Large intestine (tissue), 3 donors: ENCODE measurements around the gene CACNA1B. TPM values are rescaled to one million over a fixed set of nuclear protein-coding genes. Genes with fewer than 3 reads are reported as not detected.

ENCODE experiments used
- DNase-seq, 2 donors: peaks; one replicate each; pipeline versions ENCODE4 v3.0.0 to v3.0.0-alpha.2; 2013
- H3K27ac ChIP-seq: one replicate; pipeline ENCODE4 v1.5.1; 2013; ENCODE audit warnings: low read length
- H3K27me3 ChIP-seq: 2 replicates; pipeline ENCODE4 v1.6.1; 2013; ENCODE audit warnings: low read length; ENCODE audit not compliant: control insufficient read depth, insufficient read depth
- H3K36me3 ChIP-seq: 2 replicates; pipeline ENCODE4 v1.6.1; 2013; ENCODE audit warnings: low read length; ENCODE audit not compliant: control insufficient read depth, insufficient read depth
- H3K4me1 ChIP-seq: one replicate; pipeline ENCODE4 v1.6.1; 2013; ENCODE audit warnings: low read length; ENCODE audit not compliant: control insufficient read depth, insufficient read depth
- H3K4me3 ChIP-seq: one replicate; pipeline ENCODE4 v1.5.1; 2013; ENCODE audit warnings: low read length
- H3K9me3 ChIP-seq: one replicate; pipeline ENCODE4 v1.6.1; 2013; ENCODE audit warnings: mild to moderate bottlenecking, low read depth, low read length, moderate library complexity; ENCODE audit not compliant: control insufficient read depth
- WGBS: methylation state at CpG from one replicate; pipeline ENCODE4 v1.1.5; 2013; ENCODE audit warnings: low lambda C conversion rate; ENCODE audit not compliant: insufficient coverage; 5-methylcytosine and 5-hydroxymethylcytosine counted together
- polyA plus RNA-seq: library from polyadenylated mRNA; unstranded; fragments of 120-200 nt; gene quantifications from one replicate; pipeline ENCODE4 v1.2.1, GENCODE V29; 2013

CACNA1B gene
- polyA plus RNA-seq, 1 donor: 1.8 TPM

DNA sequence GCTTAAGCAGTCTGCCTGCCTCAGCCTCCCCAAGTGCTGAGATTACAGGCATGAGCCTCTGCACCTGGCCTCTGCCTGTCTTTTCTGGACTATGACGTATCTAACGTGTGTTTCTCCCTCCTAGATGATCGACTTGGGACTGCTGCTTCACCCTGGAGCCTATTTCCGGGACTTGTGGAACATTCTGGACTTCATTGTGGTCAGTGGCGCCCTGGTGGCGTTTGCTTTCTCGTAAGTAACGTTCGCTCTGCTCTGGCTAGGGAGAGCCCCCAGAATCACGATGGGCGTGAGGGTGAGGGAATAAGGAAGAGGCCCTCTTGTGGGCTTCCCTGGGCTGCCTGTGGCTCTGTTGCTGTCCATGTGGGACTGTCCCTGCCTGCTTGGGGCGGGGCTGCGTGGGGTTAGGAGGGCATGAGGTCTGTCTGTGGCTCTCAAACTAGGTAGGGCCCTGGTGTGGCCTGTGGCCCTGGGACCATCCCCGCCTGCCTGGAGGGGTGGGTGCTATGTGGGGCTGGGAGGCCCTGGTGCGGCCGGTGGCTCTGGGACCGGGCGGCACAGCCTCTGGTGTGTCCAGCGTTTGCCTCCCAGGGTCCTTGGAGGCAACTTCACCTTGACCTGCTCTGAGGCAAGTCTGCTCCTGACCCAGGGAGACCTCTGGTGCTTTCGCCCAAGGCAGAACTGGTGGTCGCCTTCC lies 171.7 kb downstream of the CACNA1B start:
- no peaks in the 10 kb centered on the region for H3K9me3 ChIP-seq
- no peak for DNase-seq
- no CpG with 5 or more reads among the region's 21 CpGs for WGBS
- H3K27ac ChIP-seq: no peak overlapping the region
- no peaks in the 10 kb centered on the region for H3K27me3 ChIP-seq
- no peaks in the 10 kb centered on the region for H3K4me1 ChIP-seq
- H3K36me3 ChIP-seq: no peaks in the 10 kb centered on the region
- no peak overlapping the region for H3K4me3 ChIP-seq

DNA sequence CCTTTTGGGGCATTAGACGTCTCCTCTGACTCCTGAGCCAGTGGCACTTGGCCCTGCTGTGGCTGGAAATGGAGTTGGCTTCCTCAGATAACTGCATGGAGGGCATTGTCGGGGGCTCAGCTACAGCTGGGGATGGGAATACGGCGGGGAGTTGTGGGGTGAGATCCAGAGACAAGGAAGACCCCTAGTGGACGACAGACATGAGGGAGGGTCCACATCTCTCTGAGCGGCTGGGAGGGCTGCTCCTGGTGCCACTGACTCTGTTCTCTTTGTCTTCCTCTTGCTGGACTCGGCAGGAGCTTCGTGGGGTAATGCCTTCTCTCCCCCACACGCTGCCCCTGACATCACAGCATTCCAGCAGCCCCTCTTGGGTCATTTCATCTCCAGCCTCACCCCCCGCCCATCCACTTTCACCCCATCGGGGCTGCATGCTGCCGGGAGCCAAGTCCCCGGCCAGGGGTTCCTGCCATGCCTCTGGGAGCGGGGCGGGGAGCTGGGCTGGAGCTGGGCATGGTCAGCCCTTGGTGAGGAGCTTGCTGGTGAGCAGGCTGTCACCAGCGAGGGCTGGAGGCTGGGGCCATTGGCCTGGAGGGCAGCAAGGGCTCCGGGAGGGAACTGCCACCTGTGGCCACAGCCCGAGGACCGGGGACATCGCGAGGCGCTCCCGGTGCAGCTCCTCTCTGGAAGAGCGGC lies 172.3 kb downstream of the CACNA1B start:
- no peaks in the 10 kb centered on the region for H3K27me3 ChIP-seq
- DNase-seq: no peak

DNA sequence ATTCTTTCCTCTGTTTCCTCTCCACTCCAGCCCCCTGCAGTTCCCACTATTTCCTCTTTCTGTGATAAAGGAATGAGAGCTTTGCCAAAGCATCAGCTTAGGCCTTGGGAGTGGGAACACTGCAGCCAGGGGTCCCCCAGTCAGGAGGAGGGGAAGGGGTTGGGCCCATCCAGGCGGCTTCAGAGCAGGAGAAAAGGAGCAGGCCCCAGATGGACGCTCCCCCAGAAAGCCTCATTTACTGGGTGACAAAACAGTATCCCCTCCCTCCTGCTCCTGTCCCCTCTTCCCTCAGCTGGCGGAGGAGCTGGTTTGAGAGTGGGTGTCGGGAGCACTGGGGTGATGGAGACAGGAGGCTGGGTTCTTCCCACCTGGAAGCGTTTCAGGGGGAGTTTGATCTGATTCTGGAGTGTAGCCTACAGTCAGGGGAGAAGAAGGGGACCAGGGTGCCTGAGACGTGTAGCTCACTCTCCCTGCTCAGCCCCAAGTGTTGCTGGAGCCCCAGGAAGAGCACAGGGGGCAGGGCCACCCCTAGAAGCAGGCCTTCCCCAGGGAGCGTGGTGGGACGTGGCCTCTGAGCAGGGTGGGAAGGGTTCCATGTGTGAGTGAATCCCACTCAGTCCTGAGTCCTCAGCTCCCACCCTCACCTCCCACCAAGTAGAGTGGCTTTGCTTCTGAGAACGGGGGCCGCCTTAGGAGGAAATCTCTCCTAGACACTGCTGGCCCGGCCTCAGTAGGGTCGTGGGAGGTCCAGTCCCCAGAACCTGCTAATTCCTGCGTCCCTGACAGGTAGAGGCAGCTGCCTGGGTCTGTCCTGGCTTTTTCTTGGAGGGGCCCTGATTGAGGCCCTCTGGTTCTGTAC lies 173.1 kb downstream of the CACNA1B start:
- H3K4me3 ChIP-seq: no peak overlapping the region
- no peak for DNase-seq
- no peaks in the 10 kb centered on the region for H3K9me3 ChIP-seq
- H3K4me1 ChIP-seq: no peaks in the 10 kb centered on the region
- no peaks in the 10 kb centered on the region for H3K36me3 ChIP-seq
- H3K27ac ChIP-seq: no peak overlapping the region
- H3K27me3 ChIP-seq: no peaks in the 10 kb centered on the region
- WGBS: no CpG with 5 or more reads among the region's 13 CpGs

More for the DNA sequence above, 172.3 kb downstream of the CACNA1B start:
- Histone ChIP-seq H3K36me3 (no peaks in the 10 kb centered on the region), H3K27ac (no peak overlapping the region), H3K4me1 (no peaks in the 10 kb centered on the region), H3K4me3 (no peak overlapping the region), H3K9me3 (no peaks in the 10 kb centered on the region)
- WGBS: no CpG with 5 or more reads among the region's 24 CpGs

DNA sequence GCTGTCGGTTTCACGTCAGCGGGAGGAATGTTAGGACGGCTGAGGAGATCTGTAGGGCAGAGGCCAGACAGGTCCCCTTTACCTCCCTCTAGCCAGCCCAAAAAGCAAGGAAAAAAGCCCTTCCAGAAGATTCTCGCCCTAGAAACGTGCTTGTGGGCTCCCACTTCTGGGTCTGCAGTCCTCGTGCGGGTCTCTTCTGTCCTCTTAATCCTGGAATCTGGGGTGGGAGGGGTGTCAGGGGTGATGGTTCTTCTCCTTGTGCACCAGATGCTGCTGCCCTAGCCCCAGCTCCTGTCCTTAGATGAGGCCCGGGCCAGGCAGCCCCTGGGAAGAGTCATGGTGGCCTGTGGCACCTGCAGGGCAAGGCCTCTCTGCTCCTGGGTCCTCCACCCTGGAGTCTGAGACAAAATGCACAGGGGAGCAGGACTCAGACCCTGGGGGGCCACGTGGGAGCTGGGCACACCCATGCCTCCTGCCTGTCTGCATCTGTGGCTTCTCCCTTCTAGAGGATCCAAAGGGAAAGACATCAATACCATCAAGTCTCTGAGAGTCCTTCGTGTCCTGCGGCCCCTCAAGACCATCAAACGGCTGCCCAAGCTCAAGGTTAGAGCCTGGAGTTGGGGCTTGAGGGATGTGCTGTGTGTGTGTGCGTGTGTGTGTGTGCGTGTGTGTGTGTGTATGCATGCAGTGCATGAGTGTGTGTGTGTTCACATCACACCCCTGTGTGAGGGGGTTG lies 174.2 kb downstream of the CACNA1B start:
- Histone ChIP-seq H3K4me3 (no peak overlapping the region), H3K27me3 (no peaks in the 10 kb centered on the region), H3K4me1 (no peaks in the 10 kb centered on the region), H3K27ac (no peak overlapping the region), H3K9me3 (no peaks in the 10 kb centered on the region), H3K36me3 (no peaks in the 10 kb centered on the region)
- DNase-seq: no peak
- no CpG with 5 or more reads among the region's 15 CpGs for WGBS

DNA sequence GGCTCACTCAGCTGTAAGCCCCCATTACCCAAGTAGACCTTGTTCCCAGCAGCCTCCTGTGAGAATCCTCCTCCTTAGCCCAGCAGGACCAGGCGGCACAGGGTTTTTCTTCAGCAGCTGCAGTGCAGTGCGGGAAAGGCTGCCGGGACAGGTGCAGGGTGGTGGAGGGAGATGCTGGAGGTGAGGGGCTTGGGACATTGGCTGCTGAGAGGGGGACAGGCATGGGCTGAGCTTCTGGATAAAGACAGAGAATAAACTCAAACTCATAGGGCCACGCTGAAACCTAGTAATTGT lies 174.7 kb downstream of the CACNA1B start:
- WGBS: no CpG with 5 or more reads among the region's 4 CpGs
- Histone ChIP-seq H3K4me3 (no peak overlapping the region), H3K27me3 (no peaks in the 10 kb centered on the region), H3K4me1 (no peaks in the 10 kb centered on the region), H3K36me3 (no peaks in the 10 kb centered on the region), H3K9me3 (no peaks in the 10 kb centered on the region), H3K27ac (no peak overlapping the region)
- DNase-seq: no peak

DNA sequence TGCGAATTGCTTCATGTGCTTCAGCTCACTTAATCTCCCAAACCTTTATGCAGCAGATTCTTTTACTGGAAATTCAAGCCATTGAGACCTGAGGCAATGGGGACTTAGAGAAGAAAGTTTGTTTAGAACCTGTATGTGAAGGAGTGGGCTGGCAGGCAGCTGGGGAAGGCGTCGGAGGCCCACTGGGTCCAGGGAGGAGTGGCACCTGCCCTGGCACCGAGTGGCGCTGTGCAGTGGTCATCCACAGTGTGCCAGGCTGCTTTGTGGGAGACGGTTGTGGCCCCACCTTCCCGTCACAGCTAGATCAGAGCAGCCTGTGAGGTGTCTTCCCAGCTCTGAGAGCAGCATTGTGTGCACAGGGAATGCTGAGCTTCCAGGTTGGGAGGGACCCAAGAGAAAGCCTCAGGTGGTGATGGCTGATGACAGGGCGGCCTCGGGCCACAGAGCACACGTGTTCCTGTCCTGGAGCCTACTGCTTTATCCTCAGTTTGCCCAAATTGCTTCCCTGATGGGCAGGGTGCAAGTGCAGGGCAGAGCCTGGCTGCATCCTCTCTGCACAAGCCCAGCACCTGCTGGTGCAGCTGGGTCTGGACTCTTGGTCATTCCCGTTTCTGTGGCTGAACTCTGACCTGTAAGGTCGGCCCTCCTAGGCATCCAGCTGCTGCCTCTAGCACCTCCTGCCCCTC lies 175.2 kb downstream of the CACNA1B start:
- no CpG with 5 or more reads among the region's 12 CpGs for WGBS

DNA sequence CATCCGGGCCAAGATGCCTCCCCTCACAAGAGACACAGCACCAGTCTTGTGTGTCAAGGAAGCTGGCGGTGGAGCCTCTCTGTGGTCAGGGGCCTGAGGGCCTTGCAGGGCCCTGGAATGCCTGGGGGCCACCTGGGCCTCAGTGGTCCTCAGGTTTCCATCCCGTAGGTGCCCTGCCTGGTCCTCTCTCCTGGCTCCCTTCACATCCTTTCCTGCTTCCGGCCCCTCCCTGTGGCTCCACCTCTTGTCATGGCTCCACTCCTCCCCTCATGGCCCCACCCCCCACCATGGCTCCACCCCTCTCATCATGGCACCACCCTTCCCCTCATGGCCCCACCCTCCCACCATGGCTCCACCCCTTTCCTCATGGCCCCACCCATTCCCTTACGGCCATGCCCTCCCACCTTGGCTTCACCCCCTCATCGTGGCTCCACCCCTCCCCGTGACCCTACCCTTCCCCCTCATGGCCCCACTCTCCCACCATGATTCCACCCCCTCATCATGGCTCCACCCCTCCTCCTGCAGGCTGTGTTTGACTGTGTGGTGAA lies 175.8 kb downstream of the CACNA1B start:
- DNase-seq: no peak
- Histone ChIP-seq H3K27me3 (no peaks in the 10 kb centered on the region), H3K27ac (no peak overlapping the region), H3K4me1 (no peaks in the 10 kb centered on the region), H3K9me3 (no peaks in the 10 kb centered on the region), H3K4me3 (no peak overlapping the region), H3K36me3 (no peaks in the 10 kb centered on the region)
- WGBS: no CpG with 5 or more reads among the region's 7 CpGs

More for the DNA sequence above, 175.2 kb downstream of the CACNA1B start:
- Histone ChIP-seq H3K36me3 (no peaks in the 10 kb centered on the region), H3K4me3 (no peak overlapping the region), H3K4me1 (no peaks in the 10 kb centered on the region), H3K27me3 (no peaks in the 10 kb centered on the region), H3K9me3 (no peaks in the 10 kb centered on the region), H3K27ac (no peak overlapping the region)
- DNase-seq: no peak

DNA sequence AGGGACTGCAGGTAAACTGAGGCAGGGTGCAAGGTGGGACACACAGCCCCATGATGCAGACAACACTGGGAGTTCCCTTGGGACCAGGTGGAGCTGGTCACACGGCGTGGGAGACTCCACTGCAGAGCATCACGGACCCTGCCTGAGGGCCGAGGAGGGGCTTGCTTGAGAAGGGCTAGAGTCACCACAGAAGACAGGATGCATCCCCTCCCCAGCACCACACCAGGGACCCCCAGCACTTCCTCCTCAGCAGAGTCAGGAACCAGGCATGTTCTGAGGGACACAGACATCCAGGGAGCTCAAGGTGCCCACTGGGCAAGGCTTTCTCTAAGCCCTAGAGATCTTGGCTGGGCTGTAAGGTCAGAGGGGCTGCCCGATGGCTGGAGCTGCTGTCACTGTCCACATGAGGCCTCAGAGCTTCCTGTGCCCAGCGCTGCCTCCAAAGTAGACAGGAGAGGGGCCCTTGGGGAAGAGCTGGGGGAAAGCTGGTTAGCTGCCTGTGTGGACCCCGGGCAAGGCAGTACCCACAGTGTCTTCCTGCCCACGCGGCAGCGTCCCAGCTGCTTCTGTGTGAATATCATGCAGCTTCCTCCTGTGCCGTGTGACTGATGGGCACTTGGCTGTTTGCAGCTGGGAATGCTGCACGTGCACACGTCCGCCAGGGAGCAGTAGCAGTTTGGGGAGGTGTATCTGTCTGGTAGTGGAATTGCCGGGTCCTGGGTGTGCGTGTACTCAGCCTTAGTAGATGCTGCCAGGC lies 176.6 kb downstream of the CACNA1B start:
- no peaks in the 10 kb centered on the region for H3K4me1 ChIP-seq
- no peak overlapping the region for H3K4me3 ChIP-seq
- DNase-seq: no peak
- H3K27me3 ChIP-seq: no peaks in the 10 kb centered on the region
- no peak overlapping the region for H3K27ac ChIP-seq
- no peaks in the 10 kb centered on the region for H3K36me3 ChIP-seq
- no peaks in the 10 kb centered on the region for H3K9me3 ChIP-seq
- no CpG with 5 or more reads among the region's 16 CpGs for WGBS

DNA sequence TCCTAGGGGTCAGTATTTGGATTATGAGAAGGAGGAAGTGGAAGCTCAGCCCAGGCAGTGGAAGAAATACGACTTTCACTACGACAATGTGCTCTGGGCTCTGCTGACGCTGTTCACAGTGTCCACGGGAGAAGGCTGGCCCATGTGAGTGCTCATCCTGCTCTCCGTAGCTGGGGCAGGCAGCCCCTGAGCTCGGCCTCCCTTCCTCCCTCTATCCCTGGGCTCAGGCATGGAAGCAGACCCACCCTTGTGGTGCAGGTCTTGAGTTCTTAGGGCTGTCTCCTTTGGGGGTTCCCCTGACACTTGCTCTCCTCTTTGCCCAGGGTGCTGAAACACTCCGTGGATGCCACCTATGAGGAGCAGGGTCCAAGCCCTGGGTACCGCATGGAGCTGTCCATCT lies 180.1 kb downstream of the CACNA1B start:
- Histone ChIP-seq H3K9me3 (no peaks in the 10 kb centered on the region), H3K4me1 (no peaks in the 10 kb centered on the region), H3K27me3 (no peaks in the 10 kb centered on the region), H3K36me3 (no peaks in the 10 kb centered on the region), H3K27ac (no peak overlapping the region), H3K4me3 (no peak overlapping the region)
- no CpG with 5 or more reads among the region's 8 CpGs for whole genome bisulfite sequencing
- no peak for DNase-seq
